Esophagus muscularis mucosa (tissue), 4 donors: ENCODE results near the gene MARK2.

Source experiments
- EP300 ChIP-seq: sonication (generic); formaldehyde crosslinking; IDR thresholded peaks from one replicate; pipeline ENCODE4 v1.6.1; 2017; ENCODE audit warnings: antibody characterized with exemption
- POLR2A ChIP-seq: fragments of 450-650 bp; IDR thresholded peaks from one replicate; pipeline ENCODE4 v1.6.1; 2017; ENCODE audit warnings: antibody characterized with exemption, moderate library complexity, mild to moderate bottlenecking, low read depth
- POLR2AphosphoS5 ChIP-seq, 2 donors: sonication (generic); formaldehyde crosslinking; IDR thresholded peaks; one replicate each; pipeline ENCODE4 v1.6.1; 2017; ENCODE audit warnings: antibody characterized with exemption in 2 of 2
- TF ChIP-seq, protein P1 (sequence below), 3 experiments: fragments of 200-600 bp in 2 of 3; fragments of 450-650 bp in 1 of 3; sonication (generic) in 2 of 3; IDR thresholded peaks; one replicate each; pipeline ENCODE4 v1.5.1; 2017 to 2019; ENCODE audit warnings: antibody characterized with exemption in 3 of 3, mild to moderate bottlenecking in 2 of 3, moderate library complexity in 1 of 3

DNA sequence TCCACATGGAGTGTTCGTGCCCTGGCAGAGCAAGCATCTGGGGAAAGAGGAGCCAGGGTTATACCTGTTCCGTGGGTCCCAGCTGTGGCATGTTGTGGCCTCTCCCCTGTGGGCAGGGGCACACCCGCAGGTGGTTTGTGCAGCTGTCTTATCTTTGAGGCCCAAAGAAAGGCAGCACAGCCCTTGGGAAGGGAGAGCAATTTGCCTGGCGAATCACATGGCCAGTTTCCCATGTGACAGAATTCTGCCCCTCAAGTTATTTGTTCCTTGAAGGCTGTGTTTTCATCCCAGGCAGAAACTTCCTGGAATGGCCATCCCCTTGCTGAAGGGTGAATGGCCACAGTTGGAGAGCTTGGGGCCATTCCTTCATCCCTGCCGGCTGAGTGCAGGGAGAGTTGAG is 119.1 kb downstream of the MARK2 start:
- TF ChIP-seq, protein P1, sequence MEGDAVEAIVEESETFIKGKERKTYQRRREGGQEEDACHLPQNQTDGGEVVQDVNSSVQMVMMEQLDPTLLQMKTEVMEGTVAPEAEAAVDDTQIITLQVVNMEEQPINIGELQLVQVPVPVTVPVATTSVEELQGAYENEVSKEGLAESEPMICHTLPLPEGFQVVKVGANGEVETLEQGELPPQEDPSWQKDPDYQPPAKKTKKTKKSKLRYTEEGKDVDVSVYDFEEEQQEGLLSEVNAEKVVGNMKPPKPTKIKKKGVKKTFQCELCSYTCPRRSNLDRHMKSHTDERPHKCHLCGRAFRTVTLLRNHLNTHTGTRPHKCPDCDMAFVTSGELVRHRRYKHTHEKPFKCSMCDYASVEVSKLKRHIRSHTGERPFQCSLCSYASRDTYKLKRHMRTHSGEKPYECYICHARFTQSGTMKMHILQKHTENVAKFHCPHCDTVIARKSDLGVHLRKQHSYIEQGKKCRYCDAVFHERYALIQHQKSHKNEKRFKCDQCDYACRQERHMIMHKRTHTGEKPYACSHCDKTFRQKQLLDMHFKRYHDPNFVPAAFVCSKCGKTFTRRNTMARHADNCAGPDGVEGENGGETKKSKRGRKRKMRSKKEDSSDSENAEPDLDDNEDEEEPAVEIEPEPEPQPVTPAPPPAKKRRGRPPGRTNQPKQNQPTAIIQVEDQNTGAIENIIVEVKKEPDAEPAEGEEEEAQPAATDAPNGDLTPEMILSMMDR (IDR thresholded peaks at IDR 0.05) = no peak
- no peak for TF ChIP-seq EP300
- TF ChIP-seq POLR2A = no peak
- no peak for TF ChIP-seq POLR2AphosphoS5 (IDR thresholded peaks at IDR 0.05)
